Activated T-helper 2 cell treated with anti-CD3 and anti-CD28 coated beads, Interferon-gamma antibody, Interleukin-2, Interleukin-4, amounts not matched to agents 10 μg/mL and 5 μg/mL and 100 μg/mL, durations not matched to agents 14 hours and 24 hours and 36 hours (primary cell): ENCODE measurements around the gene CYP19A1. TPM values are rescaled to one million over a fixed set of nuclear protein-coding genes. Genes with fewer than 3 reads are reported as not detected.

Experiments used
- DNase-seq: peaks from one replicate; pipeline ENCODE4 v3.0.0; 2021; ENCODE audit warnings: low spot score
- H3K27ac Mint-ChIP-seq: one replicate; pipeline ENCODE4 v1.8.0; 2021; ENCODE audit warnings: mixed read lengths
- H3K27me3 Mint-ChIP-seq: one replicate; pipeline ENCODE4 v1.8.0; 2021; ENCODE audit warnings: low read depth, mixed read lengths
- H3K36me3 Mint-ChIP-seq: one replicate; pipeline ENCODE4 v1.8.0; 2021; ENCODE audit warnings: low read depth, mixed read lengths
- H3K4me1 Mint-ChIP-seq: one replicate; pipeline ENCODE4 v1.8.0; 2021; ENCODE audit warnings: low read depth, mixed read lengths
- H3K4me3 Mint-ChIP-seq: one replicate; pipeline ENCODE4 v1.8.0; 2021; ENCODE audit warnings: low read depth, mild to moderate bottlenecking, moderate library complexity, mixed read lengths
- H3K9me3 Mint-ChIP-seq: one replicate; pipeline ENCODE4 v1.8.0; 2021; ENCODE audit warnings: mixed read lengths
- intact Hi-C: fragments of 100-400 bp; cut with micrococcal nuclease; formaldehyde crosslinking; loops from one replicate; pipeline ENCODE4 v1.15.1; 2023
- total RNA-seq: library from RNA; stranded (reverse); gene quantifications from 2 replicates; pipeline ENCODE4 v1.2.3, GENCODE V29; 2022

The CYP19A1 gene
- total RNA-seq, 1 donor from 2014 or later: 2.3 TPM

GRCh38 chr15:51332206-51333147, 5.9 kb downstream of the CYP19A1 start:
- H3K4me3 Mint-ChIP-seq: no peak overlapping the region
- H3K9me3 Mint-ChIP-seq: no peaks in the 10 kb centered on the region
- no peak overlapping the region for H3K27ac Mint-ChIP-seq
- peaks cover 2% of the 10 kb centered on the region for H3K27me3 Mint-ChIP-seq
- intact Hi-C loops: no loop called here
- H3K4me1 Mint-ChIP-seq: no peaks in the 10 kb centered on the region
- no peaks in the 10 kb centered on the region for H3K36me3 Mint-ChIP-seq
- no peak for DNase-seq

GRCh38 chr15:51331141-51331540, 7.3 kb downstream of the CYP19A1 start:
- H3K9me3 Mint-ChIP-seq: no peaks in the 10 kb centered on the region
- H3K4me1 Mint-ChIP-seq: no peaks in the 10 kb centered on the region
- H3K27ac Mint-ChIP-seq: no peak overlapping the region
- intact Hi-C loops: no loop called here
- H3K27me3 Mint-ChIP-seq: peaks cover 2% of the 10 kb centered on the region
- H3K4me3 Mint-ChIP-seq: no peak overlapping the region
- H3K36me3 Mint-ChIP-seq: no peaks in the 10 kb centered on the region
- DNase-seq: no peak

- DNase-seq: no peak
- H3K27me3 Mint-ChIP-seq: peaks cover 2% of the 10 kb centered on the region
- intact Hi-C loops: no loop called here
Measured at GRCh38 chr15:51328926-51329325, 9.5 kb downstream of the CYP19A1 start.

GRCh38 chr15:51327081-51327480, 11.3 kb downstream of the CYP19A1 start:
- Mint-ChIP-seq H3K4me1 (no peaks in the 10 kb centered on the region), H3K27ac (no peak overlapping the region), H3K4me3 (no peak overlapping the region), H3K27me3 (peaks cover 5% of the 10 kb centered on the region), H3K36me3 (no peaks in the 10 kb centered on the region), H3K9me3 (no peaks in the 10 kb centered on the region)
- intact Hi-C loops: no loop called here
- DNase-seq: no peak

More at GRCh38 chr15:51328926-51329325, 9.5 kb downstream of the CYP19A1 start:
- H3K36me3 Mint-ChIP-seq: no peaks in the 10 kb centered on the region
- no peak overlapping the region for H3K27ac Mint-ChIP-seq
- H3K4me1 Mint-ChIP-seq: no peaks in the 10 kb centered on the region
- no peaks in the 10 kb centered on the region for H3K9me3 Mint-ChIP-seq
- no peak overlapping the region for H3K4me3 Mint-ChIP-seq

GRCh38 chr15:51325167-51325566, 13.2 kb downstream of the CYP19A1 start:
- Mint-ChIP-seq H3K36me3 (no peaks in the 10 kb centered on the region), H3K9me3 (no peaks in the 10 kb centered on the region), H3K4me3 (no peak overlapping the region), H3K4me1 (no peaks in the 10 kb centered on the region), H3K27ac (no peak overlapping the region), H3K27me3 (peaks cover 5% of the 10 kb centered on the region)
- DNase-seq: no peak
- intact Hi-C loops: no loop called here

- Mint-ChIP-seq H3K27me3 (peaks cover 5% of the 10 kb centered on the region), H3K4me3 (no peak overlapping the region), H3K27ac (no peak overlapping the region), H3K9me3 (no peaks in the 10 kb centered on the region), H3K4me1 (no peaks in the 10 kb centered on the region), H3K36me3 (no peaks in the 10 kb centered on the region)
- intact Hi-C loops: no loop called here
- no peak for DNase-seq
Measured at GRCh38 chr15:51323749-51324148, 14.6 kb downstream of the CYP19A1 start.

GRCh38 chr15:51322621-51323296, 15.6 kb downstream of the CYP19A1 start:
- Mint-ChIP-seq H3K4me3 (no peak overlapping the region), H3K4me1 (no peaks in the 10 kb centered on the region), H3K36me3 (no peaks in the 10 kb centered on the region), H3K27ac (no peak overlapping the region), H3K27me3 (peaks cover 5% of the 10 kb centered on the region), H3K9me3 (no peaks in the 10 kb centered on the region)
- intact Hi-C loops: no loop called here
- no peak for DNase-seq

GRCh38 chr15:51321316-51321715, 17.1 kb downstream of the CYP19A1 start:
- Mint-ChIP-seq H3K4me1 (no peaks in the 10 kb centered on the region), H3K27ac (no peak overlapping the region), H3K36me3 (no peaks in the 10 kb centered on the region), H3K9me3 (no peaks in the 10 kb centered on the region), H3K4me3 (no peak overlapping the region), H3K27me3 (peaks cover 3% of the 10 kb centered on the region)
- intact Hi-C loops: no loop called here
- DNase-seq: no peak

GRCh38 chr15:51320843-51321242, 17.6 kb downstream of the CYP19A1 start:
- no peak for DNase-seq
- Mint-ChIP-seq H3K27ac (no peak overlapping the region), H3K4me1 (no peaks in the 10 kb centered on the region), H3K9me3 (no peaks in the 10 kb centered on the region), H3K4me3 (no peak overlapping the region), H3K36me3 (no peaks in the 10 kb centered on the region), H3K27me3 (peaks cover 3% of the 10 kb centered on the region)
- intact Hi-C loops: no loop called here

GRCh38 chr15:51319539-51319938, 18.9 kb downstream of the CYP19A1 start:
- H3K4me3 Mint-ChIP-seq: no peak overlapping the region
- no peaks in the 10 kb centered on the region for H3K36me3 Mint-ChIP-seq
- no peaks in the 10 kb centered on the region for H3K4me1 Mint-ChIP-seq
- no peak overlapping the region for H3K27ac Mint-ChIP-seq
- no peak for DNase-seq
- intact Hi-C loops: no loop called here
- H3K27me3 Mint-ChIP-seq: peaks cover 3% of the 10 kb centered on the region
- H3K9me3 Mint-ChIP-seq: no peaks in the 10 kb centered on the region

GRCh38 chr15:51318382-51319150, 19.8 kb downstream of the CYP19A1 start:
- intact Hi-C loops: no loop called here
- Mint-ChIP-seq H3K27ac (no peak overlapping the region), H3K9me3 (no peaks in the 10 kb centered on the region), H3K36me3 (no peaks in the 10 kb centered on the region), H3K4me3 (no peak overlapping the region), H3K27me3 (peaks cover 2% of the 10 kb centered on the region), H3K4me1 (no peaks in the 10 kb centered on the region)
- no peak for DNase-seq

- H3K36me3 Mint-ChIP-seq: no peaks in the 10 kb centered on the region
- no peak for DNase-seq
- H3K4me3 Mint-ChIP-seq: no peak overlapping the region
- H3K27ac Mint-ChIP-seq: no peak overlapping the region
- no peaks in the 10 kb centered on the region for H3K9me3 Mint-ChIP-seq
- no peaks in the 10 kb centered on the region for H3K4me1 Mint-ChIP-seq
- no peaks in the 10 kb centered on the region for H3K27me3 Mint-ChIP-seq
- intact Hi-C loops: no loop called here
Measured at GRCh38 chr15:51316636-51317035, 21.8 kb downstream of the CYP19A1 start.
